Hepatocyte (in vitro differentiated cells): ENCODE results near the gene FOXA2. TPM values are rescaled to one million over a fixed set of nuclear protein-coding genes. Genes with fewer than 3 reads are reported as not detected.

Experiments used
- DNase-seq: peaks from one replicate; pipeline ENCODE4 v3.0.0-alpha.2; 2016; ENCODE audit warnings: low spot score
- H2AFZ ChIP-seq: fragments of 200-600 bp; sonication (generic); 2 replicates; pipeline ENCODE4 v1.6.0; 2016; ENCODE audit warnings: antibody characterized with exemption, mild to moderate bottlenecking
- H3K27ac ChIP-seq: fragments of 200-600 bp; sonication (generic); 2 replicates; pipeline ENCODE4 v1.5.1; 2016; ENCODE audit warnings: mild to moderate bottlenecking
- H3K27me3 ChIP-seq: fragments of 200-600 bp; sonication (generic); 2 replicates; pipeline ENCODE4 v1.6.1; 2016
- H3K36me3 ChIP-seq: fragments of 200-600 bp; sonication (generic); replicated peaks from 2 replicates; pipeline ENCODE4 v1.5.1; 2016; ENCODE audit warnings: low read depth; ENCODE audit not compliant: insufficient read depth
- H3K4me1 ChIP-seq: fragments of 200-600 bp; sonication (generic); 2 replicates; pipeline ENCODE4 v1.5.1; 2016; ENCODE audit warnings: mild to moderate bottlenecking, moderate library complexity; ENCODE audit not compliant: insufficient read depth
- H3K4me2 ChIP-seq: fragments of 200-600 bp; sonication (generic); 2 replicates; pipeline ENCODE4 v1.6.0; 2016
- H3K4me3 ChIP-seq: fragments of 200-600 bp; sonication (generic); 2 replicates; pipeline ENCODE4 v1.5.1; 2016; ENCODE audit warnings: mild to moderate bottlenecking
- H3K79me2 ChIP-seq: fragments of 200-600 bp; sonication (generic); 2 replicates; pipeline ENCODE4 v1.6.0; 2017; ENCODE audit warnings: mild to moderate bottlenecking
- H3K9me2 ChIP-seq: fragments of 200-600 bp; sonication (generic); replicated peaks from 2 replicates; pipeline ENCODE4 v1.6.0; 2017; ENCODE audit warnings: mild to moderate bottlenecking; ENCODE audit not compliant: insufficient read depth
- H3K9me3 ChIP-seq: fragments of 200-600 bp; sonication (generic); 2 replicates; pipeline ENCODE4 v1.5.1; 2016; ENCODE audit warnings: low read depth, mild to moderate bottlenecking
- H4K20me1 ChIP-seq: fragments of 200-600 bp; sonication (generic); 2 replicates; pipeline ENCODE4 v1.6.0; 2016; ENCODE audit warnings: mild to moderate bottlenecking; ENCODE audit not compliant: insufficient read depth, poor library complexity, severe bottlenecking
- EZH2 ChIP-seq: fragments of 200-600 bp; sonication (generic); IDR thresholded peaks from 2 replicates; pipeline ENCODE4 v1.6.1; 2016; ENCODE audit warnings: antibody characterized with exemption, mild to moderate bottlenecking, borderline replicate concordance
- EZH2phosphoT487 ChIP-seq: fragments of 200-600 bp; sonication (generic); IDR thresholded peaks from one replicate; pipeline ENCODE4 v1.6.1; 2018; ENCODE audit warnings: antibody characterized with exemption, mild to moderate bottlenecking, low read depth, moderate library complexity; ENCODE audit not compliant: unreplicated experiment, severe bottlenecking
- WGBS: methylation state at CpG from one replicate; pipeline ENCODE4 v1.1.6; 2016; ENCODE audit warnings: low lambda C conversion rate; ENCODE audit errors: missing lambda C conversion rate; 5-methylcytosine and 5-hydroxymethylcytosine counted together
- polyA plus RNA-seq: library from polyadenylated mRNA; unstranded; fragments of >200 nt; fragmentation: Nextera tagmentation; extraction: Ambion mirVana; gene quantifications from 2 replicates; pipeline ENCODE4 v1.2.1, GENCODE V29; 2016
- total RNA-seq: library from RNA; depleted of rRNA; stranded (reverse); fragments of >200 nt; gene quantifications from 2 replicates; pipeline ENCODE4 v1.2.3, GENCODE V29; 2014
- TF ChIP-seq, protein P1 (sequence below): fragments of 200-600 bp; sonication (generic); IDR thresholded peaks from 2 replicates; pipeline ENCODE4 v1.5.1; 2016; ENCODE audit warnings: antibody characterized with exemption, mild to moderate bottlenecking; ENCODE audit not compliant: poor library complexity

Gene FOXA2
- total and polyA plus RNA-seq, 2 experiments from 2014 or later, result 7.9 to 13.3 TPM

- Histone ChIP-seq H3K27ac (peak overlapping the region; percentile 91), H3K4me1 (peaks cover 22% of the 10 kb centered on the region), H4K20me1 (no peaks in the 10 kb centered on the region), H3K9me2 (no peaks in the 10 kb centered on the region), H3K4me3 (peak overlapping the region; percentile 54), H3K79me2 (peaks cover 8% of the 10 kb centered on the region), H3K36me3 (no peaks in the 10 kb centered on the region), H3K27me3 (peaks cover 94% of the 10 kb centered on the region), H3K4me2 (peak overlapping the region; percentile 80), H3K9me3 (no peaks in the 10 kb centered on the region), H2AFZ (peak overlapping the region; percentile 57)
- peak; percentile 87 for DNase-seq
- TF ChIP-seq EZH2phosphoT487, result peak; percentile 80
- no peak for TF ChIP-seq EZH2
- under 1% methylated on average over 27 of the region's 41 CpGs for WGBS
These were observed 425 bp downstream of the FOXA2 start for GRCh38 chr20:22583773-22584521.

DNA sequence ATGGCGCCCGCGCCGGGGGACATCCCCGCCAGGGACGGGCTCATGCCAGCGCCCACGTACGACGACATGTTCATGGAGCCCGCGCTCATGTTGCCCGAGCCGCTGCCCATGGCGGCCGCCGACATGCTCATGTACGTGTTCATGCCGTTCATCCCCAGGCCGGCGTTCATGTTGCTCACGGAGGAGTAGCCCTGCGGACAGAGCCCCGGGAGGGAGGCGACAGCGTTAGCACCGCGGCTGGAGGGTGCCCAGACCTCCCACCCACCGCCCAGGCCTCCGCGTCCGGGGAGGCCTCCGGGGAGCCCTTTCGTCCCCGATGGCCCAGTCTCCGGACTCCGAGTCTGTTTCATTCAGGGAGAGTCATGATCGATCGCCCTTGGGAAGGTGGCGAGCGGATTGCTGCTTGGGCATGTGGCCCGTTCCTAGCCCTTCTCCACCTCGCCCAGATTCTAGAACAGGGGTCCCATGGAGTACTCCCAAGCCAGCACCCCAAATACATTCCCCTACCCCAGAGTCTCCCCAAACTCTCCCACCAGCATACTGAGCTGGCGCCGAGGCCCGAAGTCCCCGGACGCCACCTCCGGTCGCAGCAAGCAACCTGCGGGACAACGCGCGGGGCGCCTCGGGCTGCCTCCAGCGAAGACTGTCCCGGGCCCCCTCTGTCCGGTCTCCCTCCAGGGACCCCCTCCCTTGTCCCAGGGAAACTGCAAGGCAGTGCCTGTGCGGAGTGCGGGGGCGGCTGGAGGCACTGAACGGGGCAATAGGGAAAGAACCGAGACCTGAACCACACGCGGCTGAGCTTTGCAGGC is 1.2 kb downstream of the FOXA2 start:
- peak; percentile 62 for DNase-seq
- Histone ChIP-seq H3K4me2 (peak overlapping the region; percentile 80), H3K4me3 (peak overlapping the region; percentile 54), H3K79me2 (peaks cover 8% of the 10 kb centered on the region), H3K4me1 (peaks cover 30% of the 10 kb centered on the region), H3K27ac (peak overlapping the region; percentile 91), H3K27me3 (peaks cover 95% of the 10 kb centered on the region), H3K9me2 (no peaks in the 10 kb centered on the region), H2AFZ (peak overlapping the region; percentile 57), H3K36me3 (no peaks in the 10 kb centered on the region), H3K9me3 (no peaks in the 10 kb centered on the region), H4K20me1 (no peaks in the 10 kb centered on the region)
- TF ChIP-seq, protein P1, sequence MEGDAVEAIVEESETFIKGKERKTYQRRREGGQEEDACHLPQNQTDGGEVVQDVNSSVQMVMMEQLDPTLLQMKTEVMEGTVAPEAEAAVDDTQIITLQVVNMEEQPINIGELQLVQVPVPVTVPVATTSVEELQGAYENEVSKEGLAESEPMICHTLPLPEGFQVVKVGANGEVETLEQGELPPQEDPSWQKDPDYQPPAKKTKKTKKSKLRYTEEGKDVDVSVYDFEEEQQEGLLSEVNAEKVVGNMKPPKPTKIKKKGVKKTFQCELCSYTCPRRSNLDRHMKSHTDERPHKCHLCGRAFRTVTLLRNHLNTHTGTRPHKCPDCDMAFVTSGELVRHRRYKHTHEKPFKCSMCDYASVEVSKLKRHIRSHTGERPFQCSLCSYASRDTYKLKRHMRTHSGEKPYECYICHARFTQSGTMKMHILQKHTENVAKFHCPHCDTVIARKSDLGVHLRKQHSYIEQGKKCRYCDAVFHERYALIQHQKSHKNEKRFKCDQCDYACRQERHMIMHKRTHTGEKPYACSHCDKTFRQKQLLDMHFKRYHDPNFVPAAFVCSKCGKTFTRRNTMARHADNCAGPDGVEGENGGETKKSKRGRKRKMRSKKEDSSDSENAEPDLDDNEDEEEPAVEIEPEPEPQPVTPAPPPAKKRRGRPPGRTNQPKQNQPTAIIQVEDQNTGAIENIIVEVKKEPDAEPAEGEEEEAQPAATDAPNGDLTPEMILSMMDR, result no peak
- peak; percentile 19 for TF ChIP-seq EZH2
- peak; percentile 51 for TF ChIP-seq EZH2phosphoT487
- 1% methylated on average over 61 of the region's 66 CpGs for WGBS

DNA sequence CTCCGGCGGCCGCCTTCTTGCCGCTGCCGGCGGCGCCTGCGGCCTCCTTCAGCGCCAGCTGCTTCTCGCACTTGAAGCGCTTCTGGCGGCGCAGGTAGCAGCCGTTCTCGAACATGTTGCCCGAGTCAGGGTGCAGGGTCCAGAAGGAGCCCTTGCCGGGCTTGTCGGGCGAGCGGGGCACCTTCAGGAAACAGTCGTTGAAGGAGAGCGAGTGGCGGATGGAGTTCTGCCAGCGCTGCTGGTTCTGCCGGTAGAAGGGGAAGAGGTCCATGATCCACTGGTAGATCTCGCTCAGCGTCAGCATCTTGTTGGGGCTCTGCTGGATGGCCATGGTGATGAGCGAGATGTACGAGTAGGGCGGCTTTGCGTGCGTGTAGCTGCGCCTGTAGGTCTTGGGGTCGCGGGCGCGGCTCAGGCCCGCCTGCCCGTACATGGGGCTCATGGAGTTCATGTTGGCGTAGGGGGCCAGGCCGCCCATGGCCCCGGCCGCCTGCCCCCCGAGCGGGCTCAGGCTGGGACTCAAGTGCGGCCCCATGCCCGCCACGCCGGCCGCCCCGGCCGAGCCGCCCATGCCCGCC is 1.9 kb downstream of the FOXA2 start:
- Histone ChIP-seq H3K27me3 (peaks cover 95% of the 10 kb centered on the region), H4K20me1 (no peaks in the 10 kb centered on the region), H3K9me2 (no peaks in the 10 kb centered on the region), H3K4me2 (peak overlapping the region; percentile 80), H3K4me3 (no peak overlapping the region), H3K4me1 (peaks cover 34% of the 10 kb centered on the region), H2AFZ (peak overlapping the region; percentile 57), H3K9me3 (no peaks in the 10 kb centered on the region), H3K36me3 (no peaks in the 10 kb centered on the region), H3K27ac (peak overlapping the region; percentile 91), H3K79me2 (peaks cover 8% of the 10 kb centered on the region)
- TF ChIP-seq EZH2 (peak; percentile 83), EZH2phosphoT487 (peak; percentile 29)
- TF ChIP-seq, protein P1, result no peak
- no peak for DNase-seq
- WGBS, result 17% methylated on average over 40 of the region's 54 CpGs
